T-helper 2 cell treated with Interferon-gamma antibody and Interleukin-4, amounts not matched to agents 5 μg/mL and 100 μg/mL, for 36 hours (primary cell): Measurements from ENCODE around the gene PAAF1.

Source experiments
- DNase-seq: peaks from one replicate; pipeline ENCODE4 v3.0.0; 2021; ENCODE audit warnings: low spot score
- H3K27ac Mint-ChIP-seq: one replicate; pipeline ENCODE4 v1.8.0; 2021; ENCODE audit warnings: mild to moderate bottlenecking, mixed read lengths
- H3K27me3 Mint-ChIP-seq: one replicate; pipeline ENCODE4 v1.8.0; 2021; ENCODE audit warnings: low read depth, mixed read lengths
- H3K36me3 Mint-ChIP-seq: one replicate; pipeline ENCODE4 v1.8.0; 2021; ENCODE audit warnings: low read depth, mixed read lengths
- H3K4me1 Mint-ChIP-seq: one replicate; pipeline ENCODE4 v1.8.0; 2021; ENCODE audit warnings: low read depth, mixed read lengths
- H3K4me3 Mint-ChIP-seq: one replicate; pipeline ENCODE4 v1.8.0; 2022; ENCODE audit warnings: mild to moderate bottlenecking, moderate library complexity, mixed read lengths
- H3K9me3 Mint-ChIP-seq: one replicate; pipeline ENCODE4 v1.8.0; 2021; ENCODE audit warnings: mixed read lengths

Gene PAAF1

GRCh38 chr11:73944901-73945300, 68.1 kb downstream of the PAAF1 start:
- Mint-ChIP-seq H3K4me1 (no peaks in the 10 kb centered on the region), H3K27ac (no peak overlapping the region), H3K9me3 (no peaks in the 10 kb centered on the region), H3K4me3 (no peak overlapping the region), H3K36me3 (no peaks in the 10 kb centered on the region), H3K27me3 (no peaks in the 10 kb centered on the region)
- DNase-seq: no peak

DNA sequence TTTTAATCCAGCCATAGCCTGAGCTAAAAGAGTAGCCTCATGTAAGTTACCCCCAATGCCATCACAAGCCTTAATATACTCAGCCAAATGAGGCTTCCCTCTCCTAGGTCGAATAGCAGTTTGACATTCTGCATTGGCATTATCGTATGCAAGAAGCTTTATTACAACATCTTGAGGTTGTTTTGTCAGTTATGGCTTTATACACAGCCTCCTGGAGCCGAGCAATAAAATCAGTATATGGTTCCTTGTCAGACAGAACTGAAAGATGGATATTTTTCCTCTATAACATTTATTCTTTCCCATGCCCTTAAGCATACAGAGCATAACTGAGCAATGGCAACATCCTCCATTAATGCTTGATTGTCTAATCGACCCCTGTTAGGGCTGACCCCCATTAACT, 68.6 kb downstream of the PAAF1 start:
- DNase-seq: no peak
- Mint-ChIP-seq H3K4me1 (no peaks in the 10 kb centered on the region), H3K9me3 (no peaks in the 10 kb centered on the region), H3K4me3 (no peak overlapping the region), H3K27me3 (no peaks in the 10 kb centered on the region), H3K27ac (no peak overlapping the region), H3K36me3 (no peaks in the 10 kb centered on the region)

GRCh38 chr11:73946798-73947458, 70.1 kb downstream of the PAAF1 start:
- DNase-seq: no peak
- no peak overlapping the region for H3K4me3 Mint-ChIP-seq
- no peak overlapping the region for H3K27ac Mint-ChIP-seq
- no peaks in the 10 kb centered on the region for H3K4me1 Mint-ChIP-seq
- no peaks in the 10 kb centered on the region for H3K9me3 Mint-ChIP-seq
- H3K27me3 Mint-ChIP-seq: no peaks in the 10 kb centered on the region
- no peaks in the 10 kb centered on the region for H3K36me3 Mint-ChIP-seq

DNA sequence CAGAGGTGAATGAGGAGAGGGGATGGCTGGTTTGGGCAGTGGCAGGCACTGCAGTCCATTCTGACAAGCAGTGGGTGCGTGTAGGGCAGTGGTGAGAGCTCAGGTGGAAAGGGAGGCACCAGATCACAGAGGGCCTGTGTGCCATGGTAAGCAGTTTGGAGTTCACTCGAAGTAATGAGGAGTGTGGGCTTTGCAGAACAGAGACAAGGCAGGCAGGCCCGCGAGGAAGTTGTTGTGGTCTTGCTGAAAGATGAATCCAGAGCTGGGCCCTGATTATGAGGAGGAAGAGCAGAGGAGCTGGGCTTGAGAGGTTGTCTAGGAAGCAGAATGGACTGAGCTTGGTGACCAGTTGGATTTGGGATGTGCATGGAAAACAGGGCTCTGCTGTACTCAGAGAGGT, 72.4 kb downstream of the PAAF1 start:
- Mint-ChIP-seq H3K4me3 (no peak overlapping the region), H3K9me3 (no peaks in the 10 kb centered on the region), H3K27me3 (no peaks in the 10 kb centered on the region), H3K36me3 (no peaks in the 10 kb centered on the region), H3K27ac (no peak overlapping the region), H3K4me1 (no peaks in the 10 kb centered on the region)
- no peak for DNase-seq

- Mint-ChIP-seq H3K4me3 (no peak overlapping the region), H3K27me3 (no peaks in the 10 kb centered on the region)
Observed at GRCh38 chr11:73949912-73950311, 73.1 kb downstream of the PAAF1 start.

GRCh38 chr11:73950869-73951710, 74.3 kb downstream of the PAAF1 start, which contains the start of gene DNAJB13:
DNAJB13 (plus strand) TSS chr11:73951026; CDS start chr11:73951070, 44 bp downstream.
- no peak within 1 kb of the TSS for H3K27ac Mint-ChIP-seq
- H3K36me3 Mint-ChIP-seq: no peaks in the 10 kb centered on the region
- no peaks in the 10 kb centered on the region for H3K27me3 Mint-ChIP-seq
- no peaks in the 10 kb centered on the region for H3K4me1 Mint-ChIP-seq
- no peak for DNase-seq
- H3K4me3 Mint-ChIP-seq: no peak within 1 kb of the TSS
- H3K9me3 Mint-ChIP-seq: no peaks in the 10 kb centered on the region

More at GRCh38 chr11:73949912-73950311, 73.1 kb downstream of the PAAF1 start:
- Mint-ChIP-seq H3K27ac (no peak overlapping the region), H3K4me1 (no peaks in the 10 kb centered on the region), H3K36me3 (no peaks in the 10 kb centered on the region), H3K9me3 (no peaks in the 10 kb centered on the region)
- no peak for DNase-seq

DNA sequence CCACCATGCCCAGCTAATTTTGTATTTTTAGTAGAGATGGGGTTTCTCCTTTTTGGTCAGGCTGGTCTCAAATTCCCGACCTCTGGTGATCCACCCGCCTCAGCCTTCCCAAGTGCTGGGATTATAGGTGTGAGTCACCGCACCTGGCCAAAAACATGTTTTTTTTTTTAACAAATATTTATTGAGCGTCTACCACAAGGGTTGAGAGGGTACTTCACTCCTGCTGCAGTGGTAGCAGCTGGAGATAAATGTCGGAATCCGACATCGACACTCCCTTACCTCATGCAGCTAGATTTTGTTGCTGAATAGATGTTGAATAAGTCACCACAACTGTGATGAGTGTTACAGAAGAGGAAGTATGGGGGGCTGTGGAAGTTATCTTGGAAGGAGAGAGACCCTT, 75.0 kb downstream of the PAAF1 start:
- no peak overlapping the region for H3K27ac Mint-ChIP-seq
- DNase-seq: no peak

DNA sequence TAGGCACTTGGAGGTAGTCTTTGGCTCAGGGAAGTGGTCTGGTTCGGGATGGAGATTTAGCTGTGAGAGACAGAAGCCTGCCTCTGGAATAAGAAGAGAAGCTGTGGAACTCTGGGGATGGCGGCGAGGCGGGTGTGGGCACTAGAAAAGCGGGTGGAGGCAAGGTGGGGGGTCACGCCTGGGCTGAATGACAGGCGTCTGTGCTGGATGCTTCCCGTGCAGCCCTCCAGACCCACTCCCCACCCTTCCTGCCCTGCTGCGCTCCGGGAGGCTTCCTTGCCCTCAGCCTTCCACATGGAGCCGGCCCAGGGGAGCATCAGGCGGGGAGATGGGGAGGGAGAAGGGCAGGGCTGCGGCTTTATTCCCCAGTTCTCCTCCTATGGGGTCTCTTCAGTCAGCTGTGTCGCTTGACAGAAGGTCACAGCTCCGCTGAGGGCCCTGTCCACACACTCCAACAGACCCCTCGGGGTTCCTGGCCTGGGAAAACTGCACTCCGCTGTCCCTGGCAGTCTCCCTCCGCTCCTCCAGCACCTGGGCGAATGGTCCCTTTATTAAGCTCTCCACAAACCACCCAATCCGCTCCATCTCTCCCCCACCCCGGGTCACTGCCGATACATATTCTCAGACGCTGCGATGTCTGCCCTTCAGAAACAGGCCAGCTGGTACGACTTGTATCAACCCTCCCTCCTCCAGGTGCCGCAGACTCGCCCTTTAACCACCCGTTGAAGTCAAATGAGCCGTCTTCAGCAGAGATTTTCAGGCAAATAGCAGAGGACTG, 80.3 kb downstream of the PAAF1 start:
- H3K27me3 Mint-ChIP-seq: no peaks in the 10 kb centered on the region
- no peak overlapping the region for H3K4me3 Mint-ChIP-seq
- no peaks in the 10 kb centered on the region for H3K36me3 Mint-ChIP-seq
- no peak overlapping the region for H3K27ac Mint-ChIP-seq
- no peaks in the 10 kb centered on the region for H3K4me1 Mint-ChIP-seq
- no peak for DNase-seq
- H3K9me3 Mint-ChIP-seq: no peaks in the 10 kb centered on the region

More for the DNA sequence above, 75.0 kb downstream of the PAAF1 start:
- no peak overlapping the region for H3K4me3 Mint-ChIP-seq
- no peaks in the 10 kb centered on the region for H3K4me1 Mint-ChIP-seq
- H3K36me3 Mint-ChIP-seq: no peaks in the 10 kb centered on the region
- H3K9me3 Mint-ChIP-seq: no peaks in the 10 kb centered on the region
- no peaks in the 10 kb centered on the region for H3K27me3 Mint-ChIP-seq

GRCh38 chr11:73957654-73958361, 81.0 kb downstream of the PAAF1 start:
- Mint-ChIP-seq H3K36me3 (no peaks in the 10 kb centered on the region), H3K4me3 (no peak overlapping the region), H3K9me3 (no peaks in the 10 kb centered on the region), H3K4me1 (no peaks in the 10 kb centered on the region), H3K27me3 (no peaks in the 10 kb centered on the region), H3K27ac (no peak overlapping the region)
- DNase-seq: no peak

- no peaks in the 10 kb centered on the region for H3K27me3 Mint-ChIP-seq
Observed at GRCh38 chr11:73958521-73959141, 81.8 kb downstream of the PAAF1 start.

GRCh38 chr11:73961321-73961720, 84.5 kb downstream of the PAAF1 start:
- no peak overlapping the region for H3K27ac Mint-ChIP-seq

More at GRCh38 chr11:73958521-73959141, 81.8 kb downstream of the PAAF1 start:
- DNase-seq: no peak
- Mint-ChIP-seq H3K9me3 (no peaks in the 10 kb centered on the region), H3K36me3 (no peaks in the 10 kb centered on the region), H3K4me1 (no peaks in the 10 kb centered on the region), H3K27ac (no peak overlapping the region), H3K4me3 (no peak overlapping the region)

DNA sequence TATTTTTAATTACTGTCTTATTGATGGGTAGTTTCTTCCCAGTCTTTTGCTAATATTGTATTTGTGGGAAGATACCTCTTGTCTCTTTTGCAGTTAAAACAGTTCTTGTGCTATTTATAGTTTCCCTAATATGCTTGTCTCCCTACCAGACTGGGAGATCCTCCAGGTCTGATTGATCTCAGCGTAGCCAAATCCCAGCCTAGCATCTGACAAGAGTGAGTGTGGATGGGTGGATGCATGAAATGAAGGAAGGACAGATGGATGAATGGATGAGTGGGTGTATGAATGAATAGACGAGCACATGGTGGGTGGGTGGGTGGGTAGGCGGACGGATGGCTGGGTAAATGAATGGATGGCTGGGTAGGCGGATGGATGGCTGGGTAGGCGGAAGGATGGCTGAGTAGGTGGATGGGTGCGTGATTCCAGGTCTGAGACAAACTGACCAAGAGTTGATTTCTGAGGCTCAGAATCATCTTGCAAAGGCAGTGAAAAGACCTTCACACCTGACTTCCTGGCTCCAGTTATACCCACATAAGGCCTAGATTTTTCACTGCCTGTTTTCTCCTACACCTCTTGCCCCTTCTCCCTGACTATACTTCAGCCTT, 85.4 kb downstream of the PAAF1 start:
- no peak overlapping the region for H3K4me3 Mint-ChIP-seq
- no peak for DNase-seq
- peaks cover 8% of the 10 kb centered on the region for H3K4me1 Mint-ChIP-seq
- no peaks in the 10 kb centered on the region for H3K27me3 Mint-ChIP-seq
- no peaks in the 10 kb centered on the region for H3K9me3 Mint-ChIP-seq
- no peak overlapping the region for H3K27ac Mint-ChIP-seq
- H3K36me3 Mint-ChIP-seq: no peaks in the 10 kb centered on the region

More at GRCh38 chr11:73961321-73961720, 84.5 kb downstream of the PAAF1 start:
- Mint-ChIP-seq H3K9me3 (no peaks in the 10 kb centered on the region), H3K36me3 (no peaks in the 10 kb centered on the region), H3K4me3 (no peak overlapping the region), H3K4me1 (peaks cover 8% of the 10 kb centered on the region), H3K27me3 (no peaks in the 10 kb centered on the region)
- no peak for DNase-seq

DNA sequence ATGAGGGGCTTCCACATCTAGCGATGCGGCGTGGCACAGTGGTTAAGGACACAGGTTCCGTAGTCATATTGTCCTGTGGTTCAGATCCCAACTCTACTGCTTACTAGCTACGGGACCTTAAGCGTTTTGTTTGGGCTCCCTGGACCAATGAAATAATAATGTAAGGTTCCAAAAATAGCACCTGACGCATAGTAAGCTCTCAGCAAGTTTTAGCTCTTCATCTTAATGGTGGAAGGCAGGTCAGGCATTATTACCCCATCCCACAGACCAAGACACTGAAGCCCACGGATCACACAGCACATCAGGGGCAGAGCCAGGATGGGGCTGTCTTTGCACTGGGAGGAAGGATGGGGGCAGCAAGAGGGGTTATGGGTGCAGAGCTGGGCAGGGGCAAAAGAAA, 87.1 kb downstream of the PAAF1 start:
- Mint-ChIP-seq H3K4me1 (peaks cover 15% of the 10 kb centered on the region), H3K27me3 (no peaks in the 10 kb centered on the region), H3K36me3 (no peaks in the 10 kb centered on the region), H3K4me3 (peak overlapping the region; percentile 32), H3K9me3 (no peaks in the 10 kb centered on the region), H3K27ac (no peak overlapping the region)
- DNase-seq: no peak
